ENCODE measurements around the gene TWSG1.
"Not testable (repeated sequence)": the region's sequence is repeated elsewhere in the genome, so short reads cannot be mapped to it uniquely, and the experiment has no call there.

The TWSG1 gene

DNA sequence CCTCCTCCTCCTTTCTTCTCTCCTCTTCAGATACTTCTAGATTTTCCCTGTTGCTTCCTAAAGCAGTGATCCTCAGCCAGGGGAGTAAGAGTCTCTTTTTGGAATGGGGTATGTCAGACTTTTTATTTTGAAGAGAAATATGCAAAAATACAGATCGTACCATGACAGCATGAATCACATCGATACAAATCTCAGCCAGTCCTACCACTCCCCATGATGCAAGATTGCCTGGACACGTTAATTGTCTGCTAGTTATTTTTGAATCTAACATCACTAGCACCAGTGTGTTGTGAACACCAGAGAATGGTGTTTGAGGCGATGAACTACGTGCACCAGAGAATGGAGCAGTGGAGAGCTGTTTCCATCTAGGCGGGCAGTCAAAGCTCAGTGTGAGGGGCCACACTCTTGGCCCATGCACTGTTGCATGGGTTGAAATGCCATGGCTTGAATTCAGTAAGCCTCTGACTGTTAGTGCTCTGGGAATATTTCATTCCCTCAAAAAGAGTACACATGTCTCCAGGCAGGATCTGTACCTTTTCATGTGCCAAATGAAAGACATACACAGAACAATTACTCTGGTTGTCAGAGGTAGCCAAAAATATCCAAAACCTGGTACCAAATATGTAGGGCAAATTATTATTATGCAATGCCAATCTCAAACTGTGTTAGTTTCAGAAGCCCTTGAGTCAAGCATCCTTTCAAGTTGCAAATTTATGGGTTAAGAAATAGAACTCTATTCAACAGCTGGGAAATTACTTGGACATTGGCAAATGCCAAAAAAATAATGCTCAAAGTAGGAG, 94.5 kb downstream of the TWSG1 start:
- DNase-seq = no peak

- DNase-seq = no peak
Measured at GRCh38 chr18:9429662-9429993, 95.1 kb downstream of the TWSG1 start.

DNA sequence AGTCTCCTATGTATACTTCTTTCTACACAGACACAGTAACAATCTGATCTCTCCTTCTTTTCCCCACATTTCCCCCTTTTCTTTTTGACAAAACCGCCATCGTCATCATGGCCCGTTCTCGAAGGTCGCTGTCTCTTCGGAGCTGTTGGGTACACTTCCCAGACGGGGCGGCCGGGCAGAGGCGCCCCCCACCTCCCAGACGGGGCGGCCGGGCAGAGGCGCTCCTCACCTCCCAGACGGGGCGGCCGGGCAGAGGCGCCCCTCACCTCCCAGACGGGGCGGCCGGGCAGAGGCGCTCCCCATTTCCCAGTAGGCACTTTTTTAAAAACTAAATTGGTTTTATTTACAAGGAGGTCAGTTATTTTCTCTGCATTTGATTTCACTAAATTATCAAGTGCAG, 95.7 kb downstream of the TWSG1 start:
- DNase-seq = not testable (repeated sequence)

- DNase-seq = no peak
Measured at GRCh38 chr18:9431296-9431695, 96.7 kb downstream of the TWSG1 start.

DNA sequence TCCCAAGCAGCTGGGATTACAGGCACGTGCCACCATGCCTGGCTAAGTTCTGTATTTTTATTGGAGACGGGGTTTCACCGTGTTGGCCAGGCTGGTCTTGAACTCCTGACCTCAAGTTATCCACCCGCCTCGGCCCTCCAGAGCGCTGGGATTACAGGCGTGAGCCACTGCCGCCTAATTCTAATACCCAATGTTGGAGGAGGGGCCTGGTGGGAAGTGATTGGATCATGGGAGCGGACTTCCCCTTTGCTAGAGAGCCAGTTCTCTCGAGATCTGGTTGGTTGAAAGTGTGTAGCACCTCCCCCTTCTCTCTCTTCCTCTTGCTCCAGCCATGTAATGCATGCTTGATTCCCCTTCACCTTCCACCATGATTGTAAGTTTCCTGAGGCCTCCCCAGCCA, 98.5 kb downstream of the TWSG1 start:
- not testable (repeated sequence) for DNase-seq

DNA sequence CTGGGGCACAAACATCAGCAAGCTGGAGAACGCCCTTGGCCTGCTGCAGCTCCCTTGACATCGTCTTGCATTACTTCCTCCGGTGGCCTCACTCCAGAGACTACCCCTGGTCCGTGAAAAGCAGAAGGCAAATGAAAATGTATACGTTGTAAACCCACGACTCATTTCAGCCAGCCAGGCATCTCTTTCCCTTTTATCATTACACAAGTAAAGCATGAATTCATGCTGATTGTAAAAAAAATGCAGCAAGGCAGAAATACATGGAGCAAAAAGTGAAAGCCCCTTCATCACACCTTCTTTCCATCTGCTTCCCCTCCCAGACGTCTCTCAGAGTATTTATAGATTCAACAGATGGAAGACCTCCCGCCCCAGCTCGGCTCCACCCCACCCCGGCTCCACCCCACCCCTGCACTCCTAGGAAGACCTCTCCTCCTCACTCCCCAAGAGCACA, 99.1 kb downstream of the TWSG1 start:
- peak; percentile 70 for DNase-seq

- DNase-seq = no peak
Measured at GRCh38 chr18:9434122-9434701, 99.6 kb downstream of the TWSG1 start.

GRCh38 chr18:9435041-9435440, 100.5 kb downstream of the TWSG1 start:
- no peak for DNase-seq

GRCh38 chr18:9436206-9436929, 101.8 kb downstream of the TWSG1 start:
- no peak for DNase-seq

DNA sequence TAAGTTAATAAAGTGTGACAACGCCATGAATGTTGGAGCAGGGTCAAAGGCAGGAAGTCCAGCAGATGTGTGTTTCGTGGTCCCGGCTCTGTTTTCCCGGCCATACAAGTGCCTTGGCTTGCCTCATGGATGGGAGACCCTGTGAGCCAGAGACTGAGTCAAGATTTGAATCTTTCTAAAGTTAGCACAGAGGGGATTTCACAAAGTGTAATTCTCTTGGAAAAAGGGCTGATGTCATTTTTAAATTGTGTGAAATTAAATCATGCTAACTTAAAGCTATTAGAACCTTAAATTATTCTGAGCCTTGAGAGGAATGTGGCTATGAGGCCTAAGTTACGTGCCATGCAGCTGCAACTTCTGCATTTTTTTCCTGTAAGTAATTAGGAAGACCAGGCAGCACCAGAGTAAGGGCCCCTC, 102.5 kb downstream of the TWSG1 start:
- DNase-seq = no peak

DNA sequence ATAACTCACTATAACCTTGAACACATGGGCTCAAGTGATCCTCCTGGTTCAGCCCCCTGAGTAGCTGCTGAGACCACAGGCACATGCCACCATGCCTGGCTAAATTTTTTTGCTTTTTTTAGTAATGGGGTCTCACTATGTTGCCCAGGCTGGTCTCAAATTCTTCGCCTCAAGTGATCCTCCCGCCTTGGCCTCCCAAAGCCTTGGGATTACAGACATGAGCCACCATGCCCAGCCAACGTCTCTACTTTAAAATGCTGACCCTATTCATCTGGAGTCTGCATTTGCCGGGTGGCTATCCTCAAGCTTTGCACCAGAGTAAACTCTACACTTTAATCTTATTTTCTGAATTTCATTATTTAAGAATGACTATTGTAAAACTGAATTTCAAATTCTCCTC, 103.1 kb downstream of the TWSG1 start:
- DNase-seq = no peak

DNA sequence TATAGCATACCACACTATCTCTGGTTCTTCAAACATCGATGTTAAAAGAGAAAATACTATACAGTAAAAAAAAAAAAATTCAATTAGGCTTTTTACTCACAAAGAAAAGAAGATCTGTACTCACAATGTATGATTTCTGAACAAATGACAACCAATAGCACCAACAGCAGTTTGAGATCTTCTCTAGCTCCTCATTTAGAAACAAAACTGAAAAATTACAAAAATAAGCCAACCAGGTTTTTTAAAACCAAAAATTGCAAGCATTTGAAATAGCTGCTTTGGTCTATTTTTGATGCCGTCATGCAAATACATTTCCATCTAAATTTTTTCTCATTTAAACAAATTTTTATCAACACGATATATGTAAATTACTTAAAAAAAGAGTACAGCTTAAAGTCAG, 106.5 kb downstream of the TWSG1 start:
- no peak for DNase-seq

- DNase-seq = no peak
Measured at GRCh38 chr18:9444549-9444948, 110.0 kb downstream of the TWSG1 start.

- DNase-seq = no peak
Measured at GRCh38 chr18:9446839-9447238, 112.3 kb downstream of the TWSG1 start.

GRCh38 chr18:9447334-9447733, 112.8 kb downstream of the TWSG1 start:
- no peak for DNase-seq

DNA sequence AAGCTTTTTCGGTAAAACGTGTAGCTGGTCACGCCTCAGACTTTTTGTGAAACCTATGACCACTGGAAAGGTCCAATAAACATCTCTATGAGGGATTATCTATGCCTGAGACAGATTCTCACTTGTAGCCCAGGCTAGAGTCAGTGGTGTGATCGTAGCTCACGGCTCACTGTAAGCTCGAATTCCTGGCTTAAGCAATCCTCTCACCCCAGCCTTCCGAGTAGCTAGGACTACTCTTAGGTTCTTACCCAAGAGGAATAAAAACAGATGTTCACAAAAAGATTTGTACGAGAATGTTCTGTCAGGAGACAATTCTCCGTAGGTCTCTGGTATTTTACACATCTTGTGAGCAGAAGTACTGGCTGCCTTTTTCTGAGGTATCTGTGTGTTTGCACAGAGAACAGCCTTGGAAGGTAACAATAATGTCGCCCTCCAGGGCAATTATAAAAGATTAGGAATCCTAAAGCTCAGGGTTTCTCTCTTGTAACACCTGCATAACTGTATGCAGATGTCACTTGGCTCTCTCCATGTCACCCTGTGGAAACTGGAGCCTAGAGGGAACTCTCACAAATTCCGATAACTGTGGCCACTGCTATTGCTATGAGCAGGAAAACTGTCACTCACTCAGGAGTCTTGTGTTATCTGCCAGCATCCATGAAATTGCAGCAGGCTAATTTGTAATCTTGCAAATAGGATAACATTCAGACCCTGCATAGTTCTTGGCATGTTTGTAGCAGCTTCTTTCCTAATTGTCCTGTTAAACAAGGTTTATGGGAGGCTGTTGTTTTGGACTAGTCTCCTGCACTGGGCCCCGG, 115.2 kb downstream of the TWSG1 start:
- no peak for DNase-seq

DNA sequence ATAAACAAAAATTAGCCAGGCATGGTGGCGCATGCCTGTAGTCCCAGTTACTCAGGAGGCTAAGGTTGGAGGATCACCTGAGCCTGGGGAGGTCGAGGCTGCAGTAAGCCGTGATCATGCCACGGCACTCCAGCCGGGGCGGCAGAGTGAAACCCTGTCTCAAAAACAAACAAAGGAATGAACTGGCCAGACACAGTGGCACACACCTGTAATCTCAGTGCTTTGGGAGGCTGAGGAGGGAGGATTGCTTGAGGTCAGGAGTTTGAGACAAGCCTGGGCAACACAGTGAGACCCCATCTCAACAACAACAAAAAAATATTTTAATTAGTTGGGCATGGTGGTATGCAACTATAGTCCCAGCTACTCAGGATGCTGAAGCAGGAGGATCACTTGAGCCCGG, 116.3 kb downstream of the TWSG1 start:
- not testable (repeated sequence) for DNase-seq
